BLaER1 treated with 17β-estradiol and CSF1 and Interleukin-3, amounts not matched to agents 10 nM and 100 nM (cell line): ENCODE data around the gene RFC2.

Experiments used
- H3K27ac ChIP-seq, 11 experiments: shearing (Covaris generic); formaldehyde crosslinking; 2 replicates each; pipeline ENCODE4 v1.8.1; 2022
- H3K27me3 ChIP-seq, 11 experiments: shearing (Covaris generic); formaldehyde crosslinking; 2 replicates each; pipeline ENCODE4 v1.8.1; 2022
- H3K36me3 ChIP-seq, 11 experiments: shearing (Covaris generic); formaldehyde crosslinking; 2 replicates each; pipeline ENCODE4 v1.8.1; 2022
- H3K4me1 ChIP-seq, 10 experiments: shearing (Covaris generic); formaldehyde crosslinking; 2 replicates each; pipeline ENCODE4 v1.8.1; 2022
- H3K4me2 ChIP-seq, 11 experiments: shearing (Covaris generic); formaldehyde crosslinking; 2 replicates each; pipeline ENCODE4 v1.8.1; 2022
- H3K4me3 ChIP-seq, 10 experiments: shearing (Covaris generic); formaldehyde crosslinking; 2 replicates each; pipeline ENCODE4 v1.8.1; 2022
- H3K9ac ChIP-seq, 11 experiments: shearing (Covaris generic); formaldehyde crosslinking; 2 replicates each; pipeline ENCODE4 v1.8.1; 2022
- H3K9me3 ChIP-seq, 11 experiments: shearing (Covaris generic); formaldehyde crosslinking; replicated peaks in 1 of 11; 2 replicates each; pipeline ENCODE4 v1.8.1; 2022
- H4K20me1 ChIP-seq, 11 experiments: shearing (Covaris generic); formaldehyde crosslinking; 2 replicates each; pipeline ENCODE4 v1.8.1; 2022
- Cebpa-rat ChIP-seq, 11 experiments: shearing (Covaris generic); IDR thresholded peaks; 2 replicates each; pipeline ENCODE4 v1.8.1; 2022

The RFC2 gene

DNA sequence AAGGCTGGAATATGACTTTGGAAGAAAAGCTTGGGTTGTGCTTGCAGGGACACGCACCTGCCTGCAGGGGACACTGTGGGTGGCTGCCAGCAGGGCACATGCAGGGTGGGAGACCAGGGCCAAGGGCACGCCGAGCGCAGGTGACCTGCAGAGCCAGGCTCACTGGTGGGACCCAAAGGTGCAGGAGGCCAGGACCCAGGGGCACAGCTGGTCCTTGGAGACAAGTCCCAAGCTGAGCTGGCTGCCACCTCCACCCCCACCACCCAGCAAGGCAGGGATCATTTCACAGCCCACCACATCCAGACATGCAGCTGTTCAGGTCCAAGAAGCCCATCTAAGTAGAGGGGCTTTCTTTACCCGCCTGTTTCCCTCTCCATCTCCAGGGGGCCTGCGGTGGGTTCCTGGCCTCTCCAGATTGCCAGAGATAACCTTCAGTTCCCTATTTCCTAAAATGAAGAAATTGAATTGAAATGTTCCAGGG, 21.2 kb upstream of the RFC2 start:
- Histone ChIP-seq H4K20me1 (no peaks in the 10 kb centered on the region), H3K4me1 (peaks cover 71 to 98% (median 97%) of the 10 kb centered on the region in 10 experiments)

DNA sequence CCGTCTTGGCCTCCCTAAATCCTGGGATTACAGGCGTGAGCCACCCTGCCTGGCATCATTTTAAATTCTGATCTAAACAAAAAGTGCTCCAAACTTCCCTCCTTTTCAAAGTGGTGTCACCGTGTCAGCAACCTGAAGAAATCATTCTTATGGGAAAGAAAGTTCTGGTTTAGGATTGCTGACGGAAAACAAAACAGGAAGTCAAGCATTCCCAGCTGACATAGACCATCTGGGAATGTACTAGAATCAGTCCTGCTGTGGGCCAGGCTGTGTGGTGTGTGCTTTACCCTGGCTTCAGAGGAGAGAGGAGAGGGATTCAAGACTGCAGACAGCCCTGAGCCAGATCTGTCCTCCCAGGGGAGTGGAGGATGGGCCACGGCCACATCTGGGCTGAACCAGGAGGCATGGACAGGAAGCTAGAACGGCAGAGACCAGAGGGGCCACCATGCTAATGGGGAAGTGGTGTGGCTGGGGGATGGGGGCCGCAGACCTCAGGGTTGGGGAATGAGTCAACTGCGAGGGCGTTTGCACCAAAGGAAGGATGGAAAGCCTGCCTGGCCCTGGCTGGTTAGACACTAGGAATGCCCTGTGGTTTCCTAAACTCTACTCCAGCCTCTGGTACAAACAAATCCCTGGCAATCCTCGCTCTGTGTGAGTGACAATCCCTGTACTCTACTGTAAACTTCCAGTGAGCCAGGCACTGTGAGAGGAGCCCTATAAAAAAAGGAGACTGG, 18.3 kb upstream of the RFC2 start:
- Histone ChIP-seq H3K4me3 (peak overlapping the region; percentile 3 to 57 (median 36); a peak in 14 of 20 replicates), H3K4me1 (peaks cover 63 to 96% (median 93%) of the 10 kb centered on the region in 10 experiments), H3K9me3 (no peaks in the 10 kb centered on the region), H3K4me2 (peak overlapping the region; percentile 72 to 93 (median 83)), H4K20me1 (no peaks in the 10 kb centered on the region), H3K27me3 (no peaks in the 10 kb centered on the region), H3K36me3 (no peaks in the 10 kb centered on the region), H3K9ac (peak overlapping the region; percentile 69 to 81 (median 79)), H3K27ac (peak overlapping the region; percentile 83 to 94 (median 90))
- TF ChIP-seq Cebpa-rat (IDR thresholded peaks at IDR 0.05): 0 out of 22 replicates have a peak, but pooled peaks of 2 of the 11 experiments have one; percentile 9 to 21

More for the DNA sequence above, 21.2 kb upstream of the RFC2 start:
- Histone ChIP-seq H3K27me3 (no peaks in the 10 kb centered on the region), H3K36me3 (no peaks in the 10 kb centered on the region), H3K9me3 (no peaks in the 10 kb centered on the region), H3K4me3 (no peak overlapping the region), H3K4me2 (peak overlapping the region; percentile 72 to 93 (median 83)), H3K9ac (peak overlapping the region in 8 of 11 experiments; percentile 8 to 81 (median 72); a peak in 15 of 22 replicates), H3K27ac (peak overlapping the region in 10 of 11 experiments; percentile 83 to 94 (median 89); a peak in 19 of 22 replicates)
- no peak for TF ChIP-seq Cebpa-rat (IDR thresholded peaks at IDR 0.05)

DNA sequence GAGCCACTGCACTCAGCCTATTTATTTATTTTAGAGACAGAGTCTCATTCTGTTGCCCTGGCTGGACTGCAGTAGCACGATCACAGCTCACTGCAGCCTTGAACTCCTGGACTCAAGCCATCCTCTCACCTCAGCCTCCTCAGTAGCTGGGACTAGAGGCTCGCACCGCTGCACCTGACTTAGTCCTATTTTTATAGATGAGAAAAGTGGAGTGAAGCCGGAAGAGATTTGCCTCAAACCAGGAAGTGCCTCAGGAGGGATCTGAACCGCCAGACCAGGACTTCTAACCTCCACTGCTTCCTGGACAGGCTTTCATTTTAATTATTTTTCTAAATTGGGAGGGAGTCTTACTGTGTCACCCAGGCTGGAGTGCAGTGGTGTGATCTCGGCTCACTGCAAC, 17.5 kb upstream of the RFC2 start:
- Histone ChIP-seq H3K4me1 (peaks cover 70 to 96% (median 94%) of the 10 kb centered on the region in 10 experiments), H3K27ac (peak overlapping the region; percentile 83 to 94 (median 90)), H3K36me3 (no peaks in the 10 kb centered on the region), H3K9ac (peak overlapping the region; percentile 69 to 81 (median 79)), H4K20me1 (no peaks in the 10 kb centered on the region), H3K27me3 (no peaks in the 10 kb centered on the region), H3K4me3 (peak overlapping the region in 9 of 10 experiments; percentile 3 to 57 (median 31); a peak in 12 of 20 replicates), H3K4me2 (peak overlapping the region; percentile 72 to 93 (median 83)), H3K9me3 (no peaks in the 10 kb centered on the region)
- TF ChIP-seq Cebpa-rat (IDR thresholded peaks at IDR 0.05): no peak

DNA sequence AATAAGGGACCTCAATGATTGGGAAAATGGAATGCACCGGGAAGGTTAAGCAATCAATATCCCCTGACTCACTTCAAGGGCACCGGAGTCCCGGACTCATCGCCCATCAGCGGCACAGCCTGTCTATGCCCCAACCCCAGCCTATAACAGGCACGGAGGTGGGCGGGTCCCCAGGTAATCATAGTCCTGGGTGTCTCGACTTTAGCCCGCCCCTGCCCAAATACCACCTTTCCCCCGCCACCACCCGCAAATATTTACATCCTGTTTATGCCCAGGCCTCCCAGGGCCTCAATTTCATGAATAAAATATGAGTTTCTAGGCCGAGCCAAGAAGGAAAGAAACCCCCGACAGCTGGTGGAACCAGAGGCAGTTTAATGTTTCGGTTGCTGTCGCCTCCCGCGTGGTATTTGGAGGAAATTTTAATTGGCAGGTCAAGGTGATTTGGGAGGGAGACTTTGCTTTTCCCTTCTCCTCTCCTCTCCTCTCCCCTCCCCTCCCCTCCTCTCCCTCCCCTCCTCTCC, 15.6 kb upstream of the RFC2 start:
- no peaks in the 10 kb centered on the region for H3K9me3 ChIP-seq
- no peaks in the 10 kb centered on the region for H3K27me3 ChIP-seq
- peaks cover 77 to 97% (median 95%) of the 10 kb centered on the region in 10 experiments for H3K4me1 ChIP-seq
- no peaks in the 10 kb centered on the region for H3K36me3 ChIP-seq
- TF ChIP-seq Cebpa-rat (IDR thresholded peaks at IDR 0.05): no peak
- peak overlapping the region; percentile 50 to 70 (median 56) for H3K4me3 ChIP-seq
- H3K4me2 ChIP-seq: peak overlapping the region; percentile 71 to 93 (median 87)
- peak overlapping the region in 9 of 11 experiments; percentile 35 to 64 (median 56); a peak in 17 of 22 replicates for H3K27ac ChIP-seq
- no peaks in the 10 kb centered on the region for H4K20me1 ChIP-seq
- H3K9ac ChIP-seq: peak overlapping the region; percentile 36 to 66 (median 61); a peak in 19 of 22 replicates

DNA sequence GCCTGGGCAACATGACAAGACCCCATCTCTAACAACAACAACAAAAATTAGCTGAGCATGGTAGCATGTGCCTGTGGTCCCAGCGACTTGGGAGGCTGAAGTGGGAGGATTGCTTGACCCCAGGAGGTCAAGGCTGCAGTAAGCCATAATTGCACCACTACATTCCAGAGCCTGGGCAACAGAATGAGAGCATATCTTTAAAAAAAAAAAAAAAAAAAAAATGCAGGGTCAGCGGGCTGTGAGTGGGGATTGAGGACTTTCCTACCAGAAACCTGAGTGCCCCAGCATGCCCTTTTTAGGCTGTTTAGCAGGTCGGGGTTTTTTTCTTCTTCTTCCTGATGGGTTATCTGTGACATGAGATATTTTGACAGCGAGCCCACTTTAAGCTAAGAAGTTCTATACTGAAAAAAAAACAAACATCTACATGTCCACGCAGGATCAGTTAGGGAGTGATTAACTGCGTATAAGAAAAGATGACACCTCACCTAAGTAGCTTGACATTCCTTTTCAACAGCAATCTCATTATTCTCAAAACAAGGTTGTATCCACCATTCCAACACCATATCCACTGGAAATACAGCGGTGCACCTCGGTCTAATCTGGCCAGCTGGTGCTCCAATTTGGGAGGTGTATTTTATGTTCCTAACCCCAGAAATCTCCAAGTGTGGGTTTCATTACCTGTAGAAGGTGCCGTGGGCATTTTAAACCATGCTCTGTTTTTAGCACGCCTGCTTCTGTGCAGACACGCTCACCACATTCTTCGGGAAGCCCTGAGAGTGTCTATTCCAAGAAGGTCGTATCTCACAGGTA, 13.8 kb upstream of the RFC2 start:
- H3K4me2 ChIP-seq: peak overlapping the region in 9 of 11 experiments; percentile 71 to 93 (median 84); a peak in 9 of 22 replicates
- TF ChIP-seq Cebpa-rat (IDR thresholded peaks at IDR 0.05): no peak
- H3K9me3 ChIP-seq: no peaks in the 10 kb centered on the region
- H3K36me3 ChIP-seq: no peaks in the 10 kb centered on the region
- peaks cover 65 to 97% (median 94%) of the 10 kb centered on the region in 10 experiments for H3K4me1 ChIP-seq
- no peaks in the 10 kb centered on the region for H4K20me1 ChIP-seq
- no peaks in the 10 kb centered on the region for H3K27me3 ChIP-seq
- H3K4me3 ChIP-seq: no peak overlapping the region
- peak overlapping the region in 4 of 11 experiments; percentile 10 to 65 (median 24); a peak in 5 of 22 replicates for H3K27ac ChIP-seq
- no peak overlapping the region; a peak in 1 of 22 replicates for H3K9ac ChIP-seq

DNA sequence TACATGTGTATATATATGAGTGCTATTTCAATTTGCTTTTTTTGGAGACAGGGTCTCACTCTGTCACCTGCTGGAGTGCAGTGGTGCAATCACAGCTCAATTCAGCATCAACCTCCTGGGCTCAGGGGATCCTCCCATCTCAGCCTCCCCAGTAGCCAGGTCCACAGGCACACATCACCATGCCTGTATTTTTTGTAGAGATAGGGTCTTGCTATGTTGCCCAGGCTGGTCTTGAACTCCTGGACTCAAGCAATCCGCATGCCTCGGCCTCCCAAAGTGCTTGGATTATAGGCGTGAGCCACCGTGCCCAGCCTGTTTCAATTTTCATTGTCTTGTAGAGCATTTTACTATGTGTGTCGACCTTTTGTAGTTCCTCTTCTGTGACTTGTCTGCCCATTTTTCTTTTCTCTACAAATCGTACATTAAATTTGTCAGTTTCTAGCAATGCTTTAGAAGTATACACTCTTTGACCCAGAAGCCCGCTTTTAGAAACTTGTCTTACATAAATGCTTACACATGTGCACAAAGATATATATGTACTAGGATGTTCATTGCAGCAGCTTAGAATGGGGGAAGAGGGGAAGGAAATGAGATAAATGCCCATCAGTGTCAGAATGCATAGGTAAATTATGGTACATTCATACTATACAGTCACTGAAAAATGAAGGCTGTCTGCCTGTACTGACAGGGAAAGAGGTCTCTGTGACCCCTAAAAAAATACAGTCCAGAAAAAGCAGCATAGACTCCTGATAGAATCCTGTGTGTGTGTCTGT, 12.2 kb upstream of the RFC2 start:
- Histone ChIP-seq H3K4me3 (no peak overlapping the region), H3K36me3 (no peaks in the 10 kb centered on the region), H3K9me3 (no peaks in the 10 kb centered on the region), H3K27me3 (no peaks in the 10 kb centered on the region), H3K27ac (peak overlapping the region in 8 of 11 experiments; percentile 25 to 65 (median 52); a peak in 14 of 22 replicates), H3K9ac (peak overlapping the region in 5 of 11 experiments; percentile 1 to 33 (median 12); a peak in 3 of 22 replicates), H3K4me2 (peak overlapping the region; percentile 44 to 92 (median 79)), H3K4me1 (peaks cover 51 to 88% (median 83%) of the 10 kb centered on the region in 10 experiments), H4K20me1 (no peaks in the 10 kb centered on the region)
- TF ChIP-seq Cebpa-rat (IDR thresholded peaks at IDR 0.05): no peak

DNA sequence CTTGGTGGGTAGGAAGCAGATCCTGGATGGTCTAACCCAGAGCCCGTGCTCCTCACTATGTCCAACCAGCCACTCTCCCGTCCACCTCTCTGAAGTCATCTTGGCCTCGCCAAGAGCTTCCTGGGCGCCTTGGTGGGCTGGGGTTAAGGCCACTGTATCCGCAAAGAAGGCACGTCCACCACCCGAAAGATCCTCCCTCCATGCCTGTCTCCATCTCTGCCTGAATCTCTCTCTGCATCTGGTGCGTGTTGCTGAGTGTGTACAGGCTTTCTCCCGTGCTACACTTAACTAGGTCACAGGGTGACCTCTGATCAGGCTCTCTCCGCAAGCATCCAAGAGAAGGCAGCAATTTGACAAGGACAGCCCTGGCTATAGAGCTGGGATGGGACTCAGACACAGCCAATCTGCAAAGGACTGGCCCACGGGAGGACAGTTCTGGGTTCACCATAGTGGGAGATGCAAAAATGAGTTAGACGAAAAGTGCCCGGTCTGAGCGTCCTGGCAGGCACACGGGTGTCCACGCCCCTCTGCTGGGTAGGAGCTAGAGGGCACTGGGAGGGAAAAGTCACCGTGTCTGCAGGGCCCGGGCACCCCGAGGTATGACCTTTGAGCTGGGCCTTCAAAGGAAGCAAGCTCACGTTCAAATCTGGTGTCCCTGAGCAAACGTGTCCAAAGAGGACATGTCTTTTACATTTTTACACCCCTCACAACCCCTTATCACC, 9.4 kb upstream of the RFC2 start:
- no peaks in the 10 kb centered on the region for H3K36me3 ChIP-seq
- no peaks in the 10 kb centered on the region for H3K9me3 ChIP-seq
- H3K9ac ChIP-seq: no peak overlapping the region
- no peak overlapping the region for H3K4me3 ChIP-seq
- no peaks in the 10 kb centered on the region for H3K27me3 ChIP-seq
- no peaks in the 10 kb centered on the region for H4K20me1 ChIP-seq
- H3K4me1 ChIP-seq: peaks cover 32 to 79% (median 67%) of the 10 kb centered on the region in 10 experiments
- no peak for TF ChIP-seq Cebpa-rat (IDR thresholded peaks at IDR 0.05)
- peak overlapping the region in 6 of 11 experiments; percentile 3 to 65 (median 45); a peak in 7 of 22 replicates for H3K27ac ChIP-seq
- peak overlapping the region in 5 of 11 experiments; percentile 3 to 89 (median 46); a peak in 8 of 22 replicates for H3K4me2 ChIP-seq
